H1 (cell line): ENCODE results near the gene HBA2. TPM values are rescaled to one million over a fixed set of nuclear protein-coding genes. Genes with fewer than 3 reads are reported as not detected.

Experiments
- CTCF ChIA-PET: fragments of 300-600 bp; sonication (Branson Sonifier 250); formaldehyde crosslinking; loops from one replicate; lab custom pipeline; 2021; ENCODE audit not compliant: partially characterized antibody; lab: Charles Lee
- POLR2A ChIA-PET: fragments of 300-600 bp; sonication (Branson Sonifier 250); formaldehyde crosslinking; loops from one replicate; lab custom pipeline; 2021; ENCODE audit warnings: inconsistent platforms; ENCODE audit not compliant: partially characterized antibody; lab: Charles Lee
- DNase-seq, 2 experiments: peaks; one replicate each; pipeline versions ENCODE4 v3.0.0 to v3.0.0-alpha.2; 2010 to 2022; ENCODE audit warnings: low spot score in 2 of 2, low read depth in 1 of 2, mixed read lengths in 1 of 2
- FAIRE-seq: peaks from 2 replicates; lab custom pipeline; 2011; peaks lifted over from hg19 to GRCh38; lab: Jason Lieb, UNC
- H2AFZ ChIP-seq: 2 replicates; pipeline ENCODE4 v1.8.1; 2012; ENCODE audit warnings: low read length, inconsistent platforms
- H2AK5ac ChIP-seq: 2 replicates; pipeline ENCODE4 v1.6.1; 2013; ENCODE audit warnings: low read depth, low read length
- H2BK120ac ChIP-seq: replicated peaks from 2 replicates; pipeline ENCODE3; 2013; ENCODE audit warnings: low read depth, low read length, inconsistent platforms
- H2BK12ac ChIP-seq: 2 replicates; pipeline ENCODE4 v1.6.1; 2013; ENCODE audit warnings: low read depth, low read length
- H2BK15ac ChIP-seq: 2 replicates; pipeline ENCODE4 v1.6.1; 2013; ENCODE audit warnings: low read length
- H2BK20ac ChIP-seq: 2 replicates; pipeline ENCODE4 v1.6.1; 2013; ENCODE audit warnings: low read length
- H2BK5ac ChIP-seq: 2 replicates; pipeline ENCODE4 v1.6.1; 2013; ENCODE audit warnings: low read depth, low read length
- H3K14ac ChIP-seq: 2 replicates; pipeline ENCODE4 v1.6.1; 2013; ENCODE audit warnings: inconsistent platforms; ENCODE audit not compliant: insufficient read length
- H3K18ac ChIP-seq: 2 replicates; pipeline ENCODE4 v1.6.1; 2013; ENCODE audit warnings: low read length; ENCODE audit errors: extremely low read depth
- H3K23ac ChIP-seq: 2 replicates; pipeline ENCODE4 v1.6.1; 2013; ENCODE audit warnings: inconsistent platforms; ENCODE audit not compliant: insufficient read length
- H3K23me2 ChIP-seq: 2 replicates; pipeline ENCODE4 v1.6.1; 2013; ENCODE audit warnings: low read depth, low read length
- H3K27ac ChIP-seq: 2 replicates; pipeline ENCODE4 v1.6.1; 2011; ENCODE audit warnings: low read depth, low read length, inconsistent platforms
- H3K27me3 ChIP-seq, 4 experiments: replicated peaks in 1 of 4; 1 replicate in 1 of 4; 2 replicates in 3 of 4; pipeline versions ENCODE4 v1.6.1 to v1.8.1; 2011 to 2013; ENCODE audit warnings: low read length in 3 of 4, mild to moderate bottlenecking in 3 of 4, inconsistent platforms in 2 of 4, mixed read lengths in 2 of 4, moderate library complexity in 1 of 4; ENCODE audit not compliant: control insufficient read depth in 3 of 4, insufficient read depth in 3 of 4; ENCODE audit errors: extremely low read depth in 1 of 4
- H3K36me3 ChIP-seq, 4 experiments: 2 replicates each; pipeline versions ENCODE4 v1.6.1 to v1.8.1; 2011 to 2013; ENCODE audit warnings: mild to moderate bottlenecking in 4 of 4, low read length in 3 of 4, moderate library complexity in 2 of 4, control low read depth in 1 of 4, inconsistent platforms in 1 of 4; ENCODE audit not compliant: insufficient read depth in 4 of 4, control insufficient read depth in 2 of 4
- H3K4ac ChIP-seq: replicated peaks from 2 replicates; pipeline ENCODE3; 2013; ENCODE audit warnings: low read length, low read depth, mixed read lengths, inconsistent platforms; ENCODE audit not compliant: insufficient read length
- H3K4me1 ChIP-seq, 4 experiments: replicated peaks in 1 of 4; 1 replicate in 1 of 4; 2 replicates in 3 of 4; pipeline versions ENCODE4 v1.6.1 to v1.8.1; 2011 to 2013; ENCODE audit warnings: low read length in 3 of 4, inconsistent platforms in 2 of 4, mixed read lengths in 1 of 4; ENCODE audit not compliant: insufficient read depth in 4 of 4, control insufficient read depth in 3 of 4
- H3K4me2 ChIP-seq, 2 experiments: 2 replicates each; pipeline versions ENCODE4 v1.6.1 to v1.8.1; 2011 to 2013; ENCODE audit warnings: low read depth in 2 of 2, low read length in 2 of 2, control low read depth in 1 of 2, inconsistent platforms in 1 of 2, mild to moderate bottlenecking in 1 of 2; ENCODE audit not compliant: insufficient read depth in 1 of 2
- H3K4me3 ChIP-seq, 4 experiments: fragments of 200-600, 300-600 bp in 1 of 4; sonication (generic), shearing (Covaris generic), sonication (Bioruptor Twin) in 1 of 4; 2 replicates each; pipeline versions ENCODE4 v1.5.1 to v1.8.1; 2011 to 2016; ENCODE audit warnings: low read length in 4 of 4, low read depth in 3 of 4, control low read depth in 2 of 4, inconsistent platforms in 2 of 4, mild to moderate bottlenecking in 2 of 4, mixed read lengths in 1 of 4, moderate library complexity in 1 of 4; ENCODE audit not compliant: insufficient read depth in 2 of 4; ENCODE audit errors: extremely low read depth in 1 of 4
- H3K56ac ChIP-seq: replicated peaks from 2 replicates; pipeline ENCODE3; 2013; ENCODE audit warnings: low read depth, mild to moderate bottlenecking, mixed read lengths, low read length, inconsistent platforms; ENCODE audit not compliant: insufficient read length
- H3K79me1 ChIP-seq: 2 replicates; pipeline ENCODE4 v1.6.1; 2013; ENCODE audit warnings: low read depth, low read length, control low read depth
- H3K79me2 ChIP-seq, 2 experiments: 2 replicates each; pipeline versions ENCODE4 v1.6.1 to v1.8.1; 2012 to 2013; ENCODE audit warnings: low read length in 2 of 2, mild to moderate bottlenecking in 2 of 2, inconsistent platforms in 1 of 2; ENCODE audit not compliant: insufficient read depth in 2 of 2, control insufficient read depth in 1 of 2
- H3K9ac ChIP-seq, 4 experiments: replicated peaks in 1 of 4; 1 replicate in 1 of 4; 2 replicates in 3 of 4; pipeline versions ENCODE4 v1.6.1 to v1.8.1; 2011 to 2013; ENCODE audit warnings: low read depth in 3 of 4, low read length in 3 of 4, control low read depth in 2 of 4, mild to moderate bottlenecking in 2 of 4, moderate library complexity in 2 of 4, inconsistent platforms in 1 of 4; ENCODE audit errors: extremely low read depth in 1 of 4
- H3K9me3 ChIP-seq, 2 experiments: 2 replicates each; pipeline versions ENCODE4 v1.6.1 to v1.8.1; 2012 to 2013; ENCODE audit warnings: mild to moderate bottlenecking in 2 of 2, moderate library complexity in 2 of 2, control low read depth in 1 of 2, inconsistent platforms in 1 of 2, low read depth in 1 of 2, low read length in 1 of 2, mixed read lengths in 1 of 2; ENCODE audit not compliant: insufficient read depth in 2 of 2
- H4K20me1 ChIP-seq, 2 experiments: replicated peaks in 1 of 2; 2 replicates each; pipeline versions ENCODE3 to v1.8.1; 2011 to 2013; ENCODE audit warnings: inconsistent platforms in 2 of 2, low read length in 2 of 2, mild to moderate bottlenecking in 1 of 2; ENCODE audit not compliant: insufficient read depth in 2 of 2, control insufficient read depth in 1 of 2
- H4K5ac ChIP-seq: 2 replicates; pipeline ENCODE4 v1.6.1; 2013; ENCODE audit warnings: low read length, low read depth, mixed read lengths, inconsistent platforms; ENCODE audit not compliant: insufficient read length
- H4K8ac ChIP-seq: 2 replicates; pipeline ENCODE4 v1.8.0; 2013; ENCODE audit warnings: mild to moderate bottlenecking, moderate library complexity, low read length, inconsistent platforms; ENCODE audit not compliant: insufficient read depth; ENCODE audit errors: extremely low read depth
- H4K91ac ChIP-seq: replicated peaks from 2 replicates; pipeline ENCODE3; 2013; ENCODE audit warnings: low read length, mixed read lengths, inconsistent platforms; ENCODE audit not compliant: insufficient read length
- BACH1 ChIP-seq: IDR thresholded peaks from 2 replicates; pipeline ENCODE4 v1.6.1; 2012; ENCODE audit warnings: low read length, improper control_type of control experiment
- BCL11A ChIP-seq, 2 experiments: IDR thresholded peaks; one replicate each; pipeline ENCODE4 v1.6.1; 2011; ENCODE audit warnings: low read depth in 2 of 2, low read length in 2 of 2, mild to moderate bottlenecking in 2 of 2
- GABPA ChIP-seq: IDR thresholded peaks from 2 replicates; pipeline ENCODE4 v1.6.1; 2011; ENCODE audit warnings: mild to moderate bottlenecking, low read length, moderate library complexity, borderline replicate concordance; ENCODE audit not compliant: insufficient read depth
- HDAC2 ChIP-seq, 2 experiments: fragments of 300-600 bp in 1 of 2; sonication (generic) in 1 of 2; IDR thresholded peaks; 2 replicates each; pipeline ENCODE4 v1.6.1; 2011 to 2012; ENCODE audit warnings: low read depth in 2 of 2, low read length in 2 of 2, mild to moderate bottlenecking in 2 of 2, moderate library complexity in 2 of 2, borderline replicate concordance in 1 of 2, inconsistent platforms in 1 of 2
- HDAC6 ChIP-seq: IDR thresholded peaks from one replicate; pipeline ENCODE4 v1.7.1; 2012; ENCODE audit warnings: low read depth, mild to moderate bottlenecking, inconsistent platforms, low read length, moderate library complexity
- KDM5A ChIP-seq: fragments of 200-600 bp; IDR thresholded peaks from 2 replicates; pipeline ENCODE4 v1.7.1; 2012; ENCODE audit warnings: mild to moderate bottlenecking, low read length, inconsistent platforms, mixed read lengths
- POLR2A ChIP-seq, 2 experiments: IDR thresholded peaks; 1 replicate in 1 of 2; 2 replicates in 1 of 2; pipeline ENCODE4 v1.6.1; 2011; ENCODE audit warnings: low read depth in 2 of 2, low read length in 2 of 2, mild to moderate bottlenecking in 2 of 2; ENCODE audit errors: control extremely low read depth in 1 of 2
- RAD21 ChIP-seq, 2 experiments: IDR thresholded peaks in 1 of 2; conservative IDR thresholded peaks in 1 of 2; 2 replicates each; pipeline ENCODE4 v1.6.1; 2011; ENCODE audit warnings: low read depth in 2 of 2, low read length in 2 of 2, improper control_type of control experiment in 1 of 2, inconsistent platforms in 1 of 2, mild to moderate bottlenecking in 1 of 2, moderate library complexity in 1 of 2
- WGBS, 2 experiments: shearing (Covaris generic) in 1 of 2; methylation state at CpG; one replicate each; pipeline versions ENCODE4 v1.1.6 to v1.1.7; 2013 to 2015; ENCODE audit warnings: low lambda C conversion rate in 2 of 2, mixed read lengths in 2 of 2, inconsistent platforms in 1 of 2, low coverage in 1 of 2, missing lambda C conversion rate in 1 of 2; ENCODE audit not compliant: insufficient replicate concordance in 2 of 2, insufficient coverage in 1 of 2, insufficient read length in 1 of 2; ENCODE audit errors: extremely low coverage in 1 of 2, missing lambda C conversion rate in 1 of 2; 5-methylcytosine and 5-hydroxymethylcytosine counted together
- polyA plus RNA-seq, 7 experiments: library from polyadenylated mRNA; depleted of rRNA in 3 of 7; stranded (reverse) in 5 of 7; unstranded in 2 of 7; fragments of >200 nt in 5 of 7; fragments of 200-250 nt in 2 of 7; gene quantifications; 1 replicate in 5 of 7; 2 replicates in 1 of 7; 4 replicates in 1 of 7; pipeline versions ENCODE4 v1.2.1 to v1.2.3, GENCODE V29; 2011 to 2013; ENCODE audit warnings: missing spikeins in 2 of 7, mixed read lengths in 2 of 7
- total RNA-seq: library from RNA; stranded (reverse); fragmentation: NEBNext Ultra II Directional; extraction: Animal tissue kit (Norgen Biotek cat#: 25700); gene quantifications from 2 replicates; pipeline ENCODE4 v1.2.1, GENCODE V29; 2021
- TF ChIP-seq, protein P1 (sequence below): IDR thresholded peaks from 2 replicates; pipeline ENCODE4 v1.6.1; 2012; ENCODE audit warnings: inconsistent platforms

The HBA2 gene
- total and polyA plus RNA-seq, 2 of the 8 experiments (the other 6 are each of a cell fraction or from before 2014, with no cell fraction given): 6.1 TPM; not detected in 1

- H3K9me3 ChIP-seq: no peaks in the 10 kb centered on the region
- H3K4me2 ChIP-seq: no peak overlapping the region
- H3K4ac ChIP-seq: no peak overlapping the region
- no peak overlapping the region for H2AK5ac ChIP-seq
- no peaks in the 10 kb centered on the region for H3K79me1 ChIP-seq
- H3K27ac ChIP-seq: no peak overlapping the region
- H2BK120ac ChIP-seq: no peak overlapping the region
- peaks cover 0 to 2% (median 0%) of the 10 kb centered on the region in 4 experiments; a peak in 2 of 7 replicates for H3K4me1 ChIP-seq
- no peak overlapping the region for H3K23ac ChIP-seq
- H2BK12ac ChIP-seq: peak overlapping the region; percentile 50; the same call in 1 of the 2 replicates
- H3K9ac ChIP-seq: no peak overlapping the region
- DNase-seq (no peak), FAIRE-seq (no peak)
- 67% methylated on average over 6 of the region's 6 CpGs; no CpG with 5 or more reads in 1 of the 2 experiments for WGBS, 2 experiments
- H3K56ac ChIP-seq: no peak overlapping the region
- H2BK5ac ChIP-seq: no peak overlapping the region
- H4K8ac ChIP-seq: 0 out of 2 replicates have a peak overlapping the region, but pooled peaks have one; percentile 21
- H3K27me3 ChIP-seq: peaks cover 2 to 33% (median 28%) of the 10 kb centered on the region in 4 experiments
- H4K5ac ChIP-seq: no peak overlapping the region
- no peaks in the 10 kb centered on the region for H3K36me3 ChIP-seq
- no peak overlapping the region for H4K91ac ChIP-seq
- ChIA-PET CTCF (interaction anchor here (0.8 to 1.6 kb wide), 3 partner anchors 9 to 41 kb away, joined by 3 to 6 read pairs (median 3); no protein-coding TSS in a partner anchor), POLR2A (no interaction called here)
- H2BK15ac ChIP-seq: no peak overlapping the region
- no peak overlapping the region for H2BK20ac ChIP-seq
- no peaks in the 10 kb centered on the region for H3K79me2 ChIP-seq
- no peak overlapping the region for H2AFZ ChIP-seq
- no peak overlapping the region for H3K4me3 ChIP-seq
- H3K18ac ChIP-seq: no peak overlapping the region
- H3K14ac ChIP-seq: no peak overlapping the region
- H3K23me2 ChIP-seq: peaks cover 6% of the 10 kb centered on the region; the same call in 1 of the 2 replicates
- H4K20me1 ChIP-seq: no peaks in the 10 kb centered on the region
- TF ChIP-seq HDAC2 (IDR thresholded peaks at IDR 0.05; ENCODE audit: borderline replicate concordance in 1 of 2, low read depth in 2 of 2, low read length in 2 of 2) (no peak), BACH1 (no peak), HDAC6 (no peak), POLR2A (IDR thresholded peaks at IDR 0.05; ENCODE audit: control extremely low read depth in 1 of 2, low read depth in 2 of 2, low read length in 2 of 2) (no peak), BCL11A (IDR thresholded peaks at IDR 0.05; ENCODE audit: low read depth in 2 of 2, low read length in 2 of 2) (no peak), KDM5A (no peak), RAD21 (IDR thresholded peaks at IDR 0.05 in 1 of 2, conservative IDR thresholded peaks at IDR 0.05 in 1 of 2; ENCODE audit: low read depth in 2 of 2, low read length in 2 of 2) (no peak), GABPA (no peak)
- TF ChIP-seq, protein P1, sequence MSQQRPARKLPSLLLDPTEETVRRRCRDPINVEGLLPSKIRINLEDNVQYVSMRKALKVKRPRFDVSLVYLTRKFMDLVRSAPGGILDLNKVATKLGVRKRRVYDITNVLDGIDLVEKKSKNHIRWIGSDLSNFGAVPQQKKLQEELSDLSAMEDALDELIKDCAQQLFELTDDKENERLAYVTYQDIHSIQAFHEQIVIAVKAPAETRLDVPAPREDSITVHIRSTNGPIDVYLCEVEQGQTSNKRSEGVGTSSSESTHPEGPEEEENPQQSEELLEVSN: no peak
These were observed 13.4 kb upstream of the HBA2 start for GRCh38 chr16:159136-159849.
